M059J (cell line): ENCODE results near the gene DNAH5. TPM values are rescaled to one million over a fixed set of nuclear protein-coding genes. Genes with fewer than 3 reads are reported as not detected.
A peak's percentile ranks its signal among the peaks of the same experiment; 100 is the strongest.
"Not testable (repeated sequence)": the region's sequence is repeated elsewhere in the genome, so short reads cannot be mapped to it uniquely, and the experiment has no call there.

ENCODE experiments used
- DNase-seq: peaks from one replicate; pipeline ENCODE4 v3.0.0-alpha.2; 2012; ENCODE audit warnings: low read depth
- total RNA-seq: library from RNA; depleted of rRNA; stranded (reverse); fragments of >200 nt; shearing (Covaris generic); gene quantifications from 2 replicates; pipeline ENCODE4 v1.2.3, GENCODE V29; 2014; rRNA removed

DNAH5 gene, protein sequence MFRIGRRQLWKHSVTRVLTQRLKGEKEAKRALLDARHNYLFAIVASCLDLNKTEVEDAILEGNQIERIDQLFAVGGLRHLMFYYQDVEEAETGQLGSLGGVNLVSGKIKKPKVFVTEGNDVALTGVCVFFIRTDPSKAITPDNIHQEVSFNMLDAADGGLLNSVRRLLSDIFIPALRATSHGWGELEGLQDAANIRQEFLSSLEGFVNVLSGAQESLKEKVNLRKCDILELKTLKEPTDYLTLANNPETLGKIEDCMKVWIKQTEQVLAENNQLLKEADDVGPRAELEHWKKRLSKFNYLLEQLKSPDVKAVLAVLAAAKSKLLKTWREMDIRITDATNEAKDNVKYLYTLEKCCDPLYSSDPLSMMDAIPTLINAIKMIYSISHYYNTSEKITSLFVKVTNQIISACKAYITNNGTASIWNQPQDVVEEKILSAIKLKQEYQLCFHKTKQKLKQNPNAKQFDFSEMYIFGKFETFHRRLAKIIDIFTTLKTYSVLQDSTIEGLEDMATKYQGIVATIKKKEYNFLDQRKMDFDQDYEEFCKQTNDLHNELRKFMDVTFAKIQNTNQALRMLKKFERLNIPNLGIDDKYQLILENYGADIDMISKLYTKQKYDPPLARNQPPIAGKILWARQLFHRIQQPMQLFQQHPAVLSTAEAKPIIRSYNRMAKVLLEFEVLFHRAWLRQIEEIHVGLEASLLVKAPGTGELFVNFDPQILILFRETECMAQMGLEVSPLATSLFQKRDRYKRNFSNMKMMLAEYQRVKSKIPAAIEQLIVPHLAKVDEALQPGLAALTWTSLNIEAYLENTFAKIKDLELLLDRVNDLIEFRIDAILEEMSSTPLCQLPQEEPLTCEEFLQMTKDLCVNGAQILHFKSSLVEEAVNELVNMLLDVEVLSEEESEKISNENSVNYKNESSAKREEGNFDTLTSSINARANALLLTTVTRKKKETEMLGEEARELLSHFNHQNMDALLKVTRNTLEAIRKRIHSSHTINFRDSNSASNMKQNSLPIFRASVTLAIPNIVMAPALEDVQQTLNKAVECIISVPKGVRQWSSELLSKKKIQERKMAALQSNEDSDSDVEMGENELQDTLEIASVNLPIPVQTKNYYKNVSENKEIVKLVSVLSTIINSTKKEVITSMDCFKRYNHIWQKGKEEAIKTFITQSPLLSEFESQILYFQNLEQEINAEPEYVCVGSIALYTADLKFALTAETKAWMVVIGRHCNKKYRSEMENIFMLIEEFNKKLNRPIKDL (N-terminal part only)
- total RNA-seq, result 2.2 and 3.0 TPM in 2 replicates

DNA sequence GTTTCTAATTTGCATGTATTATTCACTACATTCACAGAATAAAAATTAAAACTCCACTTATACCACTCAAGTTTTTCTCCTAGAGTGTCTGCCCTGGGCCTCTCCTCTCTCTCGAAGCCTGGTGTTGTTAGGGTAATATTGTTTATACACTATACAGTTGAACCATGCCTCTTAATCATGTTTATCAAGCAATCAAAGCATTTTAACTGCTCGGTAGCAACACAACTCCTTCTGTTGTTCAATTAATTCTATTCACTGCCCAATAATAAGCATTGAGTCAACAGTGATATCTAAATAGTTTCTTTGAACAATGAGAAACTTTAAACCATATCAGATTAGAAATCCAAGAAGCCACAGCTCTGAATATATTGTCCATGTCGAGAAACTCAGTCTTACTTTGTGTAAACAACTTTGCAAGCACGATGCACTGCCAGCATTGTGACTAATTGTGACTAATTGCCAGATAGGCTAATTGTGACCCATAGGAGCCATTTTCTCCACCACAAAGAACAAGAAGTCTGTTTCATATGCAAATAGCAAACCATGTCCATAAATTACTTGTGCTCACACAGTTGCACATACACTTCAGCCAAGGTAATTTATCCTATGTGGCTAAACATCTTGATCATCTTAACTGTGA lies at the start of gene DNAH5:
DNAH5 (minus strand) TSS at position 129 of the 640 bp plus-strand sequence. CDS start 250 bp downstream, outside the sequence.
- DNase-seq, result peak; percentile 97

DNA sequence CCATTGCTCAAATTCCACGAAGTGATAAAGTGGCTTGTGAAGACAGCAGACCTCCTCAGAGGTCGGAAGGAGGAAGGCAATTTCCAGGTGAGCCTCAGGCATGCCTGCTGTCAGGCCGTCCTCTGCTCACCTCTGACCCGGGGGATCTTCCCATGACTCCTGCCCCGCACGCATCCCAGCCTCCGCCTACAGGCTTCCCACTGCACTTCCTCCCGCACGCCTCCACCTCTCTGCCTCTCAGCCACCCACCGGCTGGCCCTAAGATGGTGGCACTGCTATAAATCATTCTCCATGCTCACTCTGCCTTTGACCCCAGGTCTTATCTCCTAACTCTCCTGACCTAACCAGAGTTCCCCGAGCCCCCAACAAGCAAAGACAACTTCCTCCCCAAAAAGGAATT lies 49.4 kb upstream of the DNAH5 start:
- DNase-seq, result no peak

DNA sequence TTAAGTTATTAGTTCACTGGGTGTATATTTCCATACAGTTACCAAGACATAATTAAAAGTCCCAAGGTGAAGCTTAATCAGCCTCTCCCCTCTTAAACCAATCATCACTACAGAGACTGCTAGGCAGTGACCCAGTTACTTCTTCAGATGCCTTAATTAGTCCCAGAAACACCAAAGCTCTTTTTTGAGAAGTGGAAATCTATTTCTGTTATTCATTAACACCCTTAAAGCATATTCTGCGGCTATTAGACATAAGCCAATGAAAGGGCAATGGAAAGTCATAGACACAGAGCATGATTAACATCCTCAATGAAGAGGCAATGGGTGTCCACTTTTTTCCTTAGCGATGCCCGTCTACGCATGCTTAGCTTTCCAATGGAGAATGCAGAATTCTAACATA lies 48.3 kb upstream of the DNAH5 start:
- no peak for DNase-seq

GRCh38 chr5:13991365-13991764 lies 46.9 kb upstream of the DNAH5 start:
- DNase-seq, result no peak

GRCh38 chr5:13990896-13991295 lies 46.4 kb upstream of the DNAH5 start:
- DNase-seq, result no peak

DNA sequence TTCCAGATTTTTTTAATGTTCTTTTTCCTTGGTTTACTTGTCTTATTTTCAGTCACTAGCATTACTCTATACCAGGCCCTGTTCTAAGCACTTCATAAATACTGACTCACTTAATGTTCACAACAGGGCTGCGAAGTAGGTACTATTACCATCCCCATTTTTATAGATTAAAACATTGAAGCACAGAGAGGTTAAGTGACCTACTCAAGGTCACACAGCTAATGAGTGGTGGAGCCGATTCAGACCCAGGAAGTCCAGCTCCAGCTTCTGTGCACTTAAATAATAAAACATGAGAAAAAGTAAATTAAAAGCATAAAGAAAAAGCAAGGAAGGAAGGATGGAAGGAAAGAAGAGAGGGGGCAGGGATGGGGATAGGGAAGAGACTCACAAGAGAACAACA lies 45.3 kb upstream of the DNAH5 start:
- no peak for DNase-seq

- peak; percentile 83 for DNase-seq
Measured at GRCh38 chr5:13987843-13988464, 43.5 kb upstream of the DNAH5 start.

- DNase-seq, result peak; percentile 98
Measured at GRCh38 chr5:13985731-13986418, 41.4 kb upstream of the DNAH5 start.

- not testable (repeated sequence) for DNase-seq
Measured at GRCh38 chr5:13984888-13985287, 40.4 kb upstream of the DNAH5 start.

GRCh38 chr5:13976867-13977830 lies 32.7 kb upstream of the DNAH5 start:
- peak; percentile 80 for DNase-seq

DNA sequence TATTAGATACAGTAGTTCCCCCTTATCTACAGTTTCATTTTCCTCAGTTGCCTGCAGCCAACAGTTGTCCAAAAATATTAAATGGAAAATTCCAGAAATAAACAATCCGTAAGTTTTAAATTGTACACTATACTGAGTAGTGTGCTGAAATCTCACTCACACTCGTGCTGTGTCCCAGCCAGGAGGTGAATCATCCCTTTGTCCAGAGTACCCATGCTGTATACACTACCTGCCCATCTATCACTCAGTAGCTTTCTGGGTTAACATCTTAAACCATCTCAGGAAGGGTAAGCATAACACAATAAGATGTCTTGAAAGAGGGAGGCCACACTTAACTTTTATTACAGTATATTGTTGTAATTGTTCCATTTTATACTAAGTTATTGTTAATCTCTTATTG lies 31.7 kb upstream of the DNAH5 start:
- no peak for DNase-seq

- no peak for DNase-seq
Measured at GRCh38 chr5:13975246-13975645, 30.8 kb upstream of the DNAH5 start.

DNA sequence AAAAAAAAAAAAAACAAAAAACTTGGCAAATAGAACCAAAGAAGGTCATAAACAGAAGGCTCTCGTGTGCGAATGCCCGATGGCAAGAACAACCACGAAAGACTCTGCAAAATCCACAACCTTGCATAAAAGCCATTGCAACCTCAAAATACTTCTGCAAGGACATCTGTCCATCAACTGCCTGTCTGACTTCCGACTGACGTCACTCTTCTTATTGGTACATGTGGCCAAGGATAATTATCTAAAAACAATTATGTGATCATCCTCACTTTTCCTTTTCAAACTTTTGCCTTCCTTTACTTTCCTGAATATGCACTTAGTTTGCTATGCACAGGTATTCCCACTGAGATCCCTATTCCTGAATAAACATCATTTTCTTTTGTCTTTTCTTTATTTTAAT lies 29.2 kb upstream of the DNAH5 start:
- DNase-seq, result no peak

DNA sequence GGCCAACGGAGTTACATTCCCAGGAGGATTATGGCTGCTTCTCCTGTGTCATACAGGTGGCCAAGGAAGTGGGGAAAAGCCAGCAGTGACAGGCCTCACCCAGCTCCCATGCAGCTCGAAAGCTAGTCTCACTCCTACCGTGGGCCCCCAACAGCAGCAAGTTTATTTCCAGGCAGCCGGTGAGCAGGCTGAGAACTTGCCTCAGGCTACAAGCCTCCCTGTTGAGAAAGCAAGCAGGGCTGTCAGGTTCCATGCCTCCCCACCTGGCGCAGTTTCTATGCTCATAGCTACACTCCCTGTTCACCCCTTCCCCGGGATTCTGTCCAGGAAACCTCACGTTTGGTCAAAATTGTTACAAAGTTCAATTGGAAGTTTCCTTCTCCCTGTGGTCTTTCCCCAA lies 27.5 kb upstream of the DNAH5 start:
- no peak for DNase-seq

DNA sequence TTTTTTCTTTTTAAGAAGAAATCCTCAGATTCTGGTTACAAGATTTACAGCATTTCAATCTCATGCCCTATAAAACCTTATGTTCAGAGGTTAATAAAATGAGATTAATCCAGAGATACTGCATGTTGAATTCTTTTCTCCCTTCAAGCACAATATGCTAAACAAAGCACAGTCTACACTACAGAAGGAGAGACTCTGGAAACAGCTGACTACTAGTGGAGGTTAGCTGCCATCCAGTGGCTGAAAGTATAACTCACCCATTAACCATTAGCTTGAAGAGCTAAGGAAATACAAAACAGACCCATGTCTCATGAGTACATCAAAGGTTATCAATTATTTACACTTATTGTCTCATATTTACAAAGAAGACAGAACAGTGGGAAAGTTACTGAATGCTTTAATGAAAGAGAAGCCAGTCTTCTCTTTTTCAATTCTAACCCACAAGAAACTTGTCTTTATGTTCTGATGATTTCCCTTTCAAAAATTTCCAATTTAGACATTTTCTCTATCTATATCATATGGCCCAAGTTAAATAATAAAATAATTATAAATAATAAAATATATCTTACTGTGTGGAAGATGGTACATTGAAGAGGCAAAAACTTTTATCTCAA lies 12.7 kb upstream of the DNAH5 start:
- DNase-seq, result peak; percentile 80

GRCh38 chr5:13956471-13956870 lies 12.0 kb upstream of the DNAH5 start:
- DNase-seq, result no peak

- DNase-seq, result peak; percentile 50
Measured at GRCh38 chr5:13955896-13956295, 11.4 kb upstream of the DNAH5 start.

GRCh38 chr5:13946111-13946510 lies 1.6 kb upstream of the DNAH5 start:
- peak; percentile 100 for DNase-seq

- DNase-seq, result no peak
Measured at GRCh38 chr5:13945271-13945670, 783 bp upstream of the DNAH5 start.
